Right renal pelvis (tissue), 4 donors: ENCODE measurements around the gene NCBP2L. TPM values are rescaled to one million over a fixed set of nuclear protein-coding genes. Genes with fewer than 3 reads are reported as not detected.
A peak's percentile ranks its signal among the peaks of the same experiment; 100 is the strongest.

Experiments used
- DNase-seq, 4 donors: peaks; one replicate each; pipeline ENCODE4 v3.0.0-alpha.2; 2013; ENCODE audit warnings: low read depth in 4 of 4, low spot score in 3 of 4, missing footprints in 1 of 4
- polyA plus RNA-seq, 4 donors: library from polyadenylated mRNA; unstranded; fragments of 120-200 nt; gene quantifications; one replicate each; pipeline ENCODE4 v1.2.1, GENCODE V29; 2013; ENCODE audit not compliant: insufficient read length in 4 of 4

NCBP2L gene
- polyA plus RNA-seq, 4 donors = 0.05 to 0.08 TPM; not detected in 2

- DNase-seq = no peak
Observed at GRCh38 chrX:107750861-107751445, 26.6 kb upstream of the NCBP2L start.

DNA sequence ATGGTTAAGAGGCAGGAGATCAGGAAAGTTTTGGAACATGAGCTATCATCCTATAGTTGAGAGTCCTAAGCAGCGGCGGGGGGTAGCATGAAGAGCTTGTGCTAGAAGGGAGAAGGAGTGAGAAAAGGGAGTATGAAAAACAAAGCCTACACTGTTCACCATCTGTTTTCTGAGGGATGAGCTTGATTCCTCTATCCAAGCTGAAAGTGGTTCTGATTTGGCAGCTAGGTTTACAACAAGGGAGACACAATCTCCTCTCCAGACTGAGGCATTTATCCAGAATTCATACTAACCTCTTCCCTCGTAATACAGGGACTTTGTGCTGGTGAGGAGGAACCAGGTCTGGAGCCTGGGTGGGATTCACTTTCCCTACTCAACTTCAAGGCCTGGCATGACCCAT lies 25.5 kb upstream of the NCBP2L start:
- DNase-seq = no peak

DNA sequence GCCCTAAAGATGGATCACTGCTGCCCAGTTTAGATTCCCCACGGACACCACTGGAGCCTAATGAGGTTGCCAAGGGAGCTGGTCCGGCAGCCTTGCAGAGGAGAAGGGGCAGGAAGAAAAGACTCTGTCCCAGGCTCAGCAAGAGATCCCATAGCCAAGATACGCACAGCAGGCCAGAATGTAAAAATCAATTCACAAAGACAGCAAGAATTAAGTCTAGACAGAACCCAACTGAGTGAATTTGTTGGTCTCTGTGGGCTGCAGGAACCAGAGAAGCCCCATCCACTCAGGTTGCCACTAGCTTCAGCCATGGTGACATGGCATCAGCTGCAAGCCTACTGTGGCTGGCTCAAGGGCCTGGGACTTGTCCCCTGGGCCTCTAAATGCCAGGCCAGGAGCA lies 24.8 kb upstream of the NCBP2L start:
- DNase-seq = no peak

DNA sequence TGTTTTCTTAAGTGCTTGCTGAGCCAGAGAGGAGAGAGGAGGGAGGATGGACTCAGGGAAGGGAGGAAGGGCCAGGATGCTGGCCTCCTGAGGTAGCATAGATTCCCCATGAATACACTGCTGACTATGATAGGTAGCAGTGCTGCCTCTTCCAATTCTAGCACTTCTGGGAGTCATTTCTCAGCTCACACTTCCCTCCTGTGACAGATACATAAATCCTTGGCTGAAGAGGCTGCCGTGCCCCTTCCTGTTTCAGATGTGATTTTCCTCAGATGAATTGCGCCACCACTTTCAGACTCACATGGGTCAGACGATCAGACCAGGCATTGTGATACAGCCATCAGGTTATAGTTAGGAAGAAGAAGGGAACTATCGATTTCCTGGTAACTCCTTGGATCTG lies 24.3 kb upstream of the NCBP2L start:
- DNase-seq = no peak

GRCh38 chrX:107755721-107756120 lies 21.8 kb upstream of the NCBP2L start:
- DNase-seq = no peak

DNA sequence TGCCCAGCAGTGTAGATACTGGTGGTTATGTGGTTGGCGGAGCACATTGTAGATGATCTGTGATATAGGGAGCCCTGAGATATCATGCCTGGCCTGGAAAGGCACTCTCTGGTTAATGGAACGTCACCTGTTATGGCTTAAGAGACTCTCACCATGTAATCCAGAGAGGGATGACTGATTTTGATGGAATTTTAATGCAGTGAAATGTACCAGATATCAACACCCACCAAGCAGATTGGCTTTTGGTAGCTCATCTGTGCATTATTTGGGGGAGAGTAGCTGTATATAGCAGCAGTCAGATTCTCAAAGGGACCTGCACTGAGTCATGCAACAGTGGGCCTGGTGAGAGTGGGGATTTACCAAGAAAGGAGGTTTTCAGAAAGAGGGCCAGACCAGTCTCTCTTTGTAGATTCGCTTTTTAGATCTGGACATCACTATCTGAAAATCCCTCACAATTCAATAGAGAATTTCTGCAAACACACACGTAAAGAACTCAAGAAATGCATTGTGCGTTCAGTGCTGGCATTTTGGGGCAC lies 19.2 kb upstream of the NCBP2L start:
- DNase-seq = no peak

DNA sequence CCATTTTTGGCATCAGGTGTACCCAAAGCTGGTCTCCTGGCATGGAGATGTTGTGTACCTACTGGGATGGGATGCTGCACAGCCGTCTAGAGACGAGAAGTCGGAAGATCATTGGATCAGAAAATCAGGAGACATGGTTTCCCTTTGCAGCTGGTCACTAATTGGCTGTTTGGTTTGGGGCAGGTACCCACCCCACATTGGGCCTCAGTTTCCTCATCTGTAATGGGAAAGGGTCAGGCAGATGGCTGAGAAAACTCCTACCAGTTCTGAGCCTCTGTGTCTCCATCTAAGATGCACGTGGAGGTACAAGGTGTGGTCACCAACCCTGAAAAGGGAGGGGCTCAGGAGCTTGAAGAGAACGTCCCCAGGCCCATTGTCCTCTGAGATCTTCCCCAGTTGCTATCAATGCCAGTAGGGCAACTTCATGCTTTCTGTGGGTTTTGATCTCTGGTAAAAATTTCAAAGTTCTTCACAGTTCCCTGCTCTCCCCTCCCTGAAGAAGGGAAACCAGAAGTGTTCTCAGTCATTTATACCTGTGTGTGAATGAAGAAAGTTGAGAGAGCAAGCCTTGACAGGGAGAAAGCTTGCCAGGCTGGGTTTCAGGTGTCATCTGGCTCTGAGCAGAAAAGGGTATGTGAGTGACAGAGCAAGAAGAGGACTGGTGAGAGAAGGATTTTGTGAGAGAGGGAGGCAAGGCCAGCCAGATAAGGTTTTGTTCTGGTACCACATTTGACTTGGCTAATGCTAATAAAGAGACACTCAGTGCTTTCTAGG lies 17.0 kb upstream of the NCBP2L start:
- DNase-seq = no peak

DNA sequence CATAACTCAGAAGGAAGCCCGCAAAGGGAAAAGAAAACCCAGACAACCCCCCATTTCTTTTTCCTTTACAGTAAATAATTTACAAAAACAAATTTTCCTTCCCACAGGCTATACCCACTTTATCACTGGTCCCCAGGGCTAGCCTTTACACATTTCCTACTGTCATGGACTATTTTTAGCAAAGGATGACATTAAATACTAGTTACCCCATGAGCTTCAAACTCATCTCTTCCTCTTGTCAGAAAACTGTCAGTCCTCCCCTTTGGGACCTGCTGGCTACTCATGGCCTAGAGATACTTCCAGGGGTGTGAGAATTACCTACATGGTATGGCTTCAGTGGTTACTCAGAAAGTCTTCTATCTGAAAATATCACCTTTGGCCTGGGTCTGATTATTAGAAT lies 13.9 kb upstream of the NCBP2L start:
- no peak for DNase-seq

DNA sequence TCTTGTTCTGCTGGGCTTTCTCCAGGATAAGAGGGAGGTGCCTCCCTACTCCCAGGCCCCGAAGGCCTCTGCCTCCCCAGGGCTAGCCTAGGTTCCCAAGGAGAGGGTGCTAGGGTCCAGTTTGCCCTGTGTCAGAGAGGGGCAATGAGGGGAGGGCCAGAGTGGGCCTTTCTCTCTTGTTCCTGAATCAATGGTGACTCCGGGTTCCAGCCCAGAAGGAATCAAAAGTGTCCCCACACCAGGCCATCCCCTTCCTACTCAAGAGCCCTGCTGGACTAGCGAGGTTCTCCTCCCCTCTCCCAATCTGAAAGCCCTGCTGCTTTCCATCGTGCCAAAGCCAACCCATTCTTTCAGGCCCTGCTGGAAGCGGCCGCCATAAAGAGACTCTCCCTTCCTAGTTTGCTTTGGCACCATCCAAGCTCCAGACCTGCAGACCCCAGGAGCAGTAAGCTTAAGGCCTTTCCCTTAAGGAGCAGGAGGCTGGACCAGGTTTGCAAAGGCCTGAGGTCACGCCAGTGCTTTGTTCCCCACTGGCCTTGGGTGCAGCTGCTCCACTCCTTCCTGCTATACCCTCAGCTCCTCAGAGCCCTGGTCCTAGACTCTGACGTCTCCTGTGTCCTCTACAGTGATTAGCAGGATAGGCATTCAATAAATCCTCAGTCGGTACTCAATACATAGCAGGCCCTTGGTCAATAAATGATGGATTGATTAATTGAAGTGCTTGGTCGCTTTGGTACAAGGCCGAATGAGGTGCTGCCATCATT lies 12.5 kb upstream of the NCBP2L start:
- no peak for DNase-seq

- DNase-seq = no peak
Observed at GRCh38 chrX:107766470-107767150, 10.9 kb upstream of the NCBP2L start.

GRCh38 chrX:107768051-107768450 lies 9.5 kb upstream of the NCBP2L start:
- DNase-seq = no peak

DNA sequence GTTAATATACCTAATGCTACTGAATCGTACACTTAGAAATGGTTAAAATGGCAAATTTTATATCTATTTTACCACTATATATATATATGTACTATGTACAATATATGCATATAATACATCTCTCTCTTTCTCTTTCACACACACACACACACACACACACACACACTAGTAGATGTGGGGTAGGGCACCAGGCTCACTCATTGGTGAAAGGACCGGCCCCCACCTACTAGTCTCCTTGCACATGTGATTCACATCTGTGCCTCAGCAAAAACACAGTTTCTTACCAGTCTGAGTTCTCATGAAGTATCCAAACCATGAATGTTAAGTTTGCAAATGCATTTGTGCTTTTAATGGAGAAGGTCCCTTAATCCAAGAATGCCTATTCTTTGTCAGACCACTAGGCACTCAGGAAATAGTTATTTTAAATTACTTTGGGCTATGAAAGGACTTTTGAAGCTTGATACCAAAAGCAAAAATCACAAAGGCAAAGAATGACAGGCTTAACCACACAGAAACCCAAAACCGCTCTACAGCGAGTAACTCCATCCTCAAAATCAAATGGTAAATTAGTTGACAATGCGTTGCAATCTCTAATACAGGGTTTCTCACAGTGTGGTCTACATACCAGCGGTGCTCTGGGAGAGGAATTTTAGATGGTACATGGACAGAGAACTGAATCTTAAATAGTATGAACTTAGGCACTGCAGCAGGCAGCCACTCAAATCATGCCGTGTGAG lies 7.8 kb upstream of the NCBP2L start:
- no peak for DNase-seq

DNA sequence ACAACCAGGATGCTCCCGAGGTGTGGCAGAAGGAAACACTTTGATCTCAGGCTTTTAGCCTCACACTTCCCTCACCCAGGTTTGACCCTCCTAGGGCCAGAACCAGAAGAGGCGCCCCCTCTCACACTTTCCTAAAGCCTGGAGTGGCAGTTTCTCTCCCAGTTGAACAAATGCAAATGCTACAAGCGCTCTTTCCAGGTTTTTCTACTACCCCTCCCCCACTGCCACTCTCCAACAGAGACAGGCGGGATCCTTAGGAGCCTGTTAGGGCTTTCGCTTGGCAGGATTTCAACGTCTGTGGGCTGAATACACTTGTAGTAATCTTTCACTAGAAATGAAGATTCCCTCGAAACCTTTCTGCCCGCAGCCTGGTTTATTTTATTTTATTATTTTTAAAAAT lies 4.3 kb upstream of the NCBP2L start:
- DNase-seq = no peak

DNA sequence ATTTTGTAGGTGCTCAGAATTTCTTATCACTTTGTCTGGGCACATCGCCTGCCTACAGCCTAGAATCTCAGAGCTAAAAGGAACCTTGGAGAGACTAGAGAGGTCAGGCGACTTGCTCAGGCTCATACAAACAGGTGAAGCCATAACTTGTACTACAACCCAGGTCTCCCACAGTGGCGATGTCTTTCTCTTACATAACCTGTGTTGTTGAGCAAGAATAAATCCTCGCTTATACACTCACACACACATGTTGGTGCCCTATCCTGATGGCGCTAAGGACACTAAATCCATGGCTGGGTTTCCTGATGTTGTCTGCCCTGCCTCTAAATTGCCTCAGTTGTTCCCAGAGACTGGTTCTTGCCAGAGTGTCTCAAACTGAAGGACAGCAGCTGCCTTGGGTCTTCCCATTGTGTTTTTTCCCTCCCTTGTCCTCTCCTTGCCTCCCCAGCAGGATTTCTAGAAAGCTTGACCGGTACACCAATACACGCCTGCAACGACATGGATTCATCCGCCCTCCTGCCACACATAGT lies 3.6 kb upstream of the NCBP2L start:
- DNase-seq = no peak

- no peak for DNase-seq
Observed at GRCh38 chrX:107775000-107775733, 2.4 kb upstream of the NCBP2L start.

DNA sequence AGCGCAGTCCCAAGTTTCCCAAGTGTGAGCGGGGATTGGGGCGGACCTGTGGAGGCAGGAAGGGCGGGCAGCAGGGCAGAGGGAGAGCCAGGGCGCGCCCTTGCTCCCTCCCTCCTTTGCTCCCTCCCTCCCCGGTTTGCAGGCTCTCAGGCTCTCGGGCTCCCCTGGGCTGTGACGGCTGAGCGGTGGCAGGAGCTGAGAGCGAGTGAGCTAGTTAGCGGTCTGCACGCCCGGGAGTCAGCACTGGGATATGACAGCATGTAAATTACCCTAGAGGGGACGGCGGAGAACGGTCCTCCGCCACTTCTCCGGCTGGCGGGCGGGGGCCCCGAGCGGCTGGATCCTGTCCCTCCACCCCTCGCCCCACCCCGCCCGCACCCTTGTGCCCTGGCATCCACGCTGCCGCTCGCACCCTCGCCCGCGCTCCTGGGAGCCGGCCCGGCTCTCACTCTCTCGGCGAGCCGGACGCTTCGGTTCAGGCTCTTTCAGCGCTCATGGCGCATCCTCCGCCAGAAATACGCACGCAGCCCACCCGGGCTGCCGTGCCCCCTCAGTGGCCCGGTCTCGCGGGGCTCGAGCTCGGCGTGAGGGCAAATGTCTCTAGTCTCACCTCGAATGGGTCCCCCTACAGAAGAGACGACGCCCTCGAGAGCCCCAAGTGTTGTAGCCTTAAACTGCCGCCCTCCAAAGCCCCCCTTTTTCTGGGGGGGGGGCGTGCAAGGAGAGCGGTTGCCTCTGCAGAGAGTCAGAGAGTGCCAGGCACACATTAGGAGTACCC lies 1.6 kb upstream of the NCBP2L start, which contains the start of gene TSC22D3:
TSC22D3 (minus strand) TSS at position 54 of the 778 bp plus-strand sequence. CDS start 368 bp downstream, outside the sequence.
- DNase-seq = peak in 1 of 4 donors; percentile 52

- DNase-seq = peak; percentile 62 to 78 (median 74)
Observed at GRCh38 chrX:107776649-107777535, 641 bp upstream of the NCBP2L start.
